HEK293T (cell line): ENCODE data around the gene TMEM169.

ENCODE experiments used
- ELF4 ChIP-seq: fragments of 450-650 bp; IDR thresholded peaks from 2 replicates; pipeline ENCODE4 v1.6.1; 2017; ENCODE audit warnings: antibody characterized with exemption
- FOXA1 ChIP-seq: fragments of 450-650 bp; IDR thresholded peaks from 2 replicates; pipeline ENCODE4 v1.6.1; 2016; ENCODE audit warnings: mild to moderate bottlenecking
- FOXK2 ChIP-seq: fragments of 450-650 bp; IDR thresholded peaks from 2 replicates; pipeline ENCODE4 v1.6.1; 2016; ENCODE audit warnings: mild to moderate bottlenecking
- NFRKB ChIP-seq: fragments of 450-650 bp; IDR thresholded peaks from 2 replicates; pipeline ENCODE4 v1.6.1; 2016; ENCODE audit warnings: mild to moderate bottlenecking, moderate library complexity
- SP1 ChIP-seq: fragments of 450-650 bp; IDR thresholded peaks from 2 replicates; pipeline ENCODE4 v1.6.1; 2017
- TARDBP ChIP-seq: fragments of 450-650 bp; IDR thresholded peaks from 2 replicates; pipeline ENCODE4 v1.6.1; 2016
- TF ChIP-seq, protein P1 (sequence below): fragments of 450-650 bp; IDR thresholded peaks from 2 replicates; pipeline ENCODE4 v1.6.1; 2016

DNA sequence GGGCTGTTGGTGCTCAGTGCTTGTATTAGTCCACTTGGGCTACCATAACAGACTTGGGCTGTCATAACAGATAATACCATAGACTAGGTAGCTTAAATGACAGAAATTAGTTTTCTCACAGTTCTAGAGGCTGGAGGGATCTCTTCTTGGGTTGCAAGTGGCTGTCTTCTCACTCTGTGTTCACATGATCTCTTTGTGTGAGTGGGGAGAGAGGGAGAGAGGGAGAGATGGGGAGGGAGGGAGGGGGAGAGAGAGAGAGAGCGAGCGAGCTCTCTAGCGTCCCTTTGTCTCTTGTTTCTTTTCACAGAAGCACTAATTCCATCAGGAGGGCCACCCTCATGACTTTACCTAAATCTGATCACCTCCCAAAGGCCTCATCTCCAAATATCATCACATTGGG lies 23.0 kb downstream of the TMEM169 start:
- no peak for TF ChIP-seq NFRKB
- no peak for TF ChIP-seq FOXK2
- no peak for TF ChIP-seq TARDBP
- TF ChIP-seq, protein P1, sequence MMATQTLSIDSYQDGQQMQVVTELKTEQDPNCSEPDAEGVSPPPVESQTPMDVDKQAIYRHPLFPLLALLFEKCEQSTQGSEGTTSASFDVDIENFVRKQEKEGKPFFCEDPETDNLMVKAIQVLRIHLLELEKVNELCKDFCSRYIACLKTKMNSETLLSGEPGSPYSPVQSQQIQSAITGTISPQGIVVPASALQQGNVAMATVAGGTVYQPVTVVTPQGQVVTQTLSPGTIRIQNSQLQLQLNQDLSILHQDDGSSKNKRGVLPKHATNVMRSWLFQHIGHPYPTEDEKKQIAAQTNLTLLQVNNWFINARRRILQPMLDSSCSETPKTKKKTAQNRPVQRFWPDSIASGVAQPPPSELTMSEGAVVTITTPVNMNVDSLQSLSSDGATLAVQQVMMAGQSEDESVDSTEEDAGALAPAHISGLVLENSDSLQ: no peak
- no peak for TF ChIP-seq FOXA1
- no peak for TF ChIP-seq ELF4
- TF ChIP-seq SP1: no peak
